Gastrocnemius medialis (tissue), 4 donors: ENCODE results near the gene DNAJC1.

Experiments used
- POLR2A ChIP-seq, 2 donors: fragments of 450-650 bp; IDR thresholded peaks; one replicate each; pipeline ENCODE4 v1.6.1; 2017; ENCODE audit warnings: antibody characterized with exemption in 2 of 2, mild to moderate bottlenecking in 2 of 2, moderate library complexity in 2 of 2
- TF ChIP-seq, protein P1 (sequence below), 5 experiments: fragments of 450-650 bp in 3 of 5; fragments of 200-600 bp in 2 of 5; sonication (generic) in 2 of 5; IDR thresholded peaks in 4 of 5; conservative IDR thresholded peaks in 1 of 5; 1 replicate in 4 of 5; 2 replicates in 1 of 5; pipeline ENCODE4 v1.5.1; 2016 to 2019; ENCODE audit warnings: antibody characterized with exemption in 5 of 5, mild to moderate bottlenecking in 3 of 5, moderate library complexity in 3 of 5

DNA sequence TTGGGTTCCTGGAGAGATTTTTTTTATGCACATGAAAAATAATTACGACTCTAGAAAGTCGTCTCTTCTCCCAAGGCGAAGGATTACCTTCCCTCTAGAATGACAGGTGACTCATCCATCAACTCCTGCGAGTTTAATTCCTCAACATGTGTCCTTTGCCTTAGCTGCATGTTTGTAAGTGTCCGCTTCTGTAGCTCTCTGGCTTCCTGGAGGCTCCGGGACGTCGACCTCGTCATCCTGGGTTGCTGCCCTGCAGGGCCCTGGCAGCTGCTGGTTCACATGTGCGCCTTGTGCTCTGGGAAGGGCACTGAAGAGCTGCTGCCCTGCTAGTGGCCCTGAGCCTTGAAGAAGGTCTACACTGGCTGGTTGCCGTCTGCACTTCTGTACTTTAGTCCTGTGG, 259.3 kb downstream of the DNAJC1 start:
- TF ChIP-seq, protein P1, sequence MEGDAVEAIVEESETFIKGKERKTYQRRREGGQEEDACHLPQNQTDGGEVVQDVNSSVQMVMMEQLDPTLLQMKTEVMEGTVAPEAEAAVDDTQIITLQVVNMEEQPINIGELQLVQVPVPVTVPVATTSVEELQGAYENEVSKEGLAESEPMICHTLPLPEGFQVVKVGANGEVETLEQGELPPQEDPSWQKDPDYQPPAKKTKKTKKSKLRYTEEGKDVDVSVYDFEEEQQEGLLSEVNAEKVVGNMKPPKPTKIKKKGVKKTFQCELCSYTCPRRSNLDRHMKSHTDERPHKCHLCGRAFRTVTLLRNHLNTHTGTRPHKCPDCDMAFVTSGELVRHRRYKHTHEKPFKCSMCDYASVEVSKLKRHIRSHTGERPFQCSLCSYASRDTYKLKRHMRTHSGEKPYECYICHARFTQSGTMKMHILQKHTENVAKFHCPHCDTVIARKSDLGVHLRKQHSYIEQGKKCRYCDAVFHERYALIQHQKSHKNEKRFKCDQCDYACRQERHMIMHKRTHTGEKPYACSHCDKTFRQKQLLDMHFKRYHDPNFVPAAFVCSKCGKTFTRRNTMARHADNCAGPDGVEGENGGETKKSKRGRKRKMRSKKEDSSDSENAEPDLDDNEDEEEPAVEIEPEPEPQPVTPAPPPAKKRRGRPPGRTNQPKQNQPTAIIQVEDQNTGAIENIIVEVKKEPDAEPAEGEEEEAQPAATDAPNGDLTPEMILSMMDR (IDR thresholded peaks at IDR 0.05 in 4 of 5, conservative IDR thresholded peaks at IDR 0.05 in 1 of 5), result no peak
- no peak for TF ChIP-seq POLR2A (IDR thresholded peaks at IDR 0.05)
